Lower leg skin (tissue), 4 donors: ENCODE measurements around the gene POFUT1. TPM values are rescaled to one million over a fixed set of nuclear protein-coding genes. Genes with fewer than 3 reads are reported as not detected.
"Not testable (repeated sequence)": the region's sequence is repeated elsewhere in the genome, so short reads cannot be mapped to it uniquely, and the experiment has no call there.

Experiments
- DNase-seq, 2 donors: peaks; one replicate each; pipeline ENCODE4 v3.0.0-alpha.2; 2019; ENCODE audit warnings: low spot score in 2 of 2
- H3K4me3 ChIP-seq: fragments of 200-600 bp; sonication (generic); 2 replicates; pipeline ENCODE4 v1.5.1; 2017; ENCODE audit warnings: mild to moderate bottlenecking, low read depth; ENCODE audit not compliant: poor library complexity, severe bottlenecking
- POLR2A ChIP-seq, 2 donors: fragments of 450-650 bp; IDR thresholded peaks; one replicate each; pipeline ENCODE4 v1.6.1; 2016 to 2017; ENCODE audit warnings: antibody characterized with exemption in 2 of 2, mild to moderate bottlenecking in 1 of 2, moderate library complexity in 1 of 2
- WGBS, 2 donors: methylation state at CpG; one replicate each; pipeline ENCODE4 v1.1.5; 2018; 5-methylcytosine and 5-hydroxymethylcytosine counted together
- intact Hi-C: fragments of 100-400 bp; cut with DNase I; formaldehyde crosslinking; loops from one replicate; pipeline ENCODE4 v1.15.0; 2023; ENCODE audit warnings: low total_unique reads
- total RNA-seq, 4 donors: library from RNA; depleted of rRNA; stranded (reverse); fragments of >200 nt; gene quantifications; one replicate each; pipeline ENCODE4 v1.1.0, GENCODE V29; 2016
- TF ChIP-seq, protein P1 (sequence below), 3 donors: fragments of 450-650 bp; IDR thresholded peaks; one replicate each; pipeline ENCODE4 v1.5.1; 2016; ENCODE audit warnings: antibody characterized with exemption in 3 of 3, mild to moderate bottlenecking in 3 of 3, moderate library complexity in 2 of 3

Gene POFUT1
- total RNA-seq, 4 donors from 2014 or later, result 15.6 to 29.7 (median 21.6) TPM

DNA sequence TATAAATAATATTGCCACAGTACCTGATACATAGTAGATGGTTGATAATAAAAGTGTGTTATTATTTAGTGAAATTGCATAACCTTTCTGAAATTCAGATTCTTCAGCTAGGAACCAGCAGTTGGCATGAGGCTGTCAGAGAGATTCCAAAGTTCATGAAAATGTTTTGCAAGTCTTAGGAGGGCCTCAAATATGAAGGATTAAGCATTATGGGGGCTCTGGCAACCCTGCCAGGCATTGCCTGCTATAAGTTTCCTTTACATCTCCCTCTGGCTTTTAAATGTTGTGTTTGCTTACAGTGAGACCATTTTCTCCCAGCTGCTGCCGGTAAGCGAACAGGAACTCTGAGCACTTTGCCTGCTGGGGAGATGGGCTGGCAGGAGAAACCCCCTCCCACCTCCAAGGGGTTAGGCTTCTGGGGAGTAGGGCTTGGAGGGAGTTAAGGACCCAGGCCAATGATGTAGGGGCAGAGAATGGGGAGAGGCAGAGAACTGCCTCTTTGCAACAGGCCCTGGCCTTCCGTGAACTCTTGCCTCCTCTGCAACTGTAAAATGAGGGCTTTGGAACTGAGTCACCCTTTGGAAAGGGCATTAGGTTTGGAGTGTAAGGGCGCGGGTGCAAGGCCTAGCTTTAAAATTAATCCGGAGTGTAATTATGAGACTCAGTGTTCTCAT is 36.6 kb downstream of the POFUT1 start:
- no peak for TF ChIP-seq POLR2A (IDR thresholded peaks at IDR 0.05)
- TF ChIP-seq, protein P1, sequence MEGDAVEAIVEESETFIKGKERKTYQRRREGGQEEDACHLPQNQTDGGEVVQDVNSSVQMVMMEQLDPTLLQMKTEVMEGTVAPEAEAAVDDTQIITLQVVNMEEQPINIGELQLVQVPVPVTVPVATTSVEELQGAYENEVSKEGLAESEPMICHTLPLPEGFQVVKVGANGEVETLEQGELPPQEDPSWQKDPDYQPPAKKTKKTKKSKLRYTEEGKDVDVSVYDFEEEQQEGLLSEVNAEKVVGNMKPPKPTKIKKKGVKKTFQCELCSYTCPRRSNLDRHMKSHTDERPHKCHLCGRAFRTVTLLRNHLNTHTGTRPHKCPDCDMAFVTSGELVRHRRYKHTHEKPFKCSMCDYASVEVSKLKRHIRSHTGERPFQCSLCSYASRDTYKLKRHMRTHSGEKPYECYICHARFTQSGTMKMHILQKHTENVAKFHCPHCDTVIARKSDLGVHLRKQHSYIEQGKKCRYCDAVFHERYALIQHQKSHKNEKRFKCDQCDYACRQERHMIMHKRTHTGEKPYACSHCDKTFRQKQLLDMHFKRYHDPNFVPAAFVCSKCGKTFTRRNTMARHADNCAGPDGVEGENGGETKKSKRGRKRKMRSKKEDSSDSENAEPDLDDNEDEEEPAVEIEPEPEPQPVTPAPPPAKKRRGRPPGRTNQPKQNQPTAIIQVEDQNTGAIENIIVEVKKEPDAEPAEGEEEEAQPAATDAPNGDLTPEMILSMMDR (IDR thresholded peaks at IDR 0.05), result no peak
- WGBS, 2 donors, result 84 to 93% methylated on average over 6 of the region's 6 CpGs
- H3K4me3 ChIP-seq, result no peak overlapping the region
- intact Hi-C loops, result no loop called here
- no peak for DNase-seq

DNA sequence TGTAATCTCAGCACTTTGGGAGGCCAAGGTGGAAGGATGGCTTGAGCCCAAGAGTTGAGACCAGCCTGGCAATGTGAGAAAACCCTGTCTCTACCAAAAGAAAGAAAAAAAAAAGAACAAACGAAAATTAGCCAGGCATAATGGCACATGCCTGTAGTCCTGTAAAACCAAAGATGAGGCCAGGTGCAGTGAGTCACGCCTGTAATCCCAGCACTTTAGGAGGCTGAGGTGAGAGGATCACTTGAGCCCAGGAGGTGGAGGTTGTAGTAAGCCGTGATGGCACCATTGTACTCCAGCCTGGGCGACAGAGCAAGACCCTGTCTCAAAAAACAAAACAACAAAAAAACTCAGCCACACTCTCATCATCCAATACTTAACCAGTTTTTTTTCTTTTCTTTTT is 37.3 kb downstream of the POFUT1 start:
- intact Hi-C loops, result no loop called here
- no peak for DNase-seq
- WGBS, 2 donors, result 85 to 86% methylated on average over 4 of the region's 4 CpGs
- H3K4me3 ChIP-seq, result no peak overlapping the region
- TF ChIP-seq POLR2A (IDR thresholded peaks at IDR 0.05), result no peak
- TF ChIP-seq, protein P1 (IDR thresholded peaks at IDR 0.05), result no peak

DNA sequence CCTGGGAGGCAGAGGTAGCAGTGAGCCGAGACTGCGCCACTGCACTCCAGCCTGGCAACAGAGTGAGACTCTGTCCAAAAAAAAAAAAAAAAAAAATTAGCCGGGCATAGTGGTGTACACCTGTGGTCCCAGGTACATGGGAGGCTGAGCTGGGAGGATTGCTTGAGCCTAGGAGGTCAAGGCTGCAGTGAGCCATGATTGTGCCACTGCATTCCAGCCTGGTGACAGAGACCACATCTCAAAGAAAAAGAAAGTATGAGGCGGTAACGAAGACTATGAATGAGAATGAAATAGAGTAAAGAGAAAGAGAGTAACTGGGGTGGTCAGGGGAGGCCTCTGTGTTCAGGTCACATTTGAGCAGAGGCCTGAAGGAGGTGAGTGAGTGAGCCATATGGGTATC is 38.5 kb downstream of the POFUT1 start:
- H3K4me3 ChIP-seq, DNase-seq, intact Hi-C loops: not testable (repeated sequence)
- 92 to 99% methylated on average over 5 of the region's 5 CpGs for WGBS, 2 donors

DNA sequence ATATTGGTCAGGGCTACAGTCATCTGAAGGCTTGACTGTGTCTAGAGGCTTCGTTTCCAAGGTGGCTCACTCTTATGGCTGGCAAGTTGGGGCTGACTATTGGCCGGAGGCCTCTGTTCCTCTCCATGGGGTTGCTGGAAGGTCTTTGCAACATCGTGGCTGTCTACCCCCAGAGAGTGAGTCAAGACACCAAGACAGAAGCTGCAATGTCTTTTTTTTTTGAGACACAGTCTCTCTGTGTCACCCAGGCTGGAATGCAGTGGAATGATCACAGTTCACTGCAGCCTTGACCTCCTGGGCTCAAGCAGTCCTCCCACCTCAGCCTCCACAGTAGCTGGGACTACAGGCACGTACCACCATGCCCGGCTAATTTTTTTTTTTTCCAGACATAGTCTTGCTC is 40.4 kb downstream of the POFUT1 start:
- DNase-seq, result no peak
- WGBS, 2 donors, result 81 to 83% methylated on average over 5 of the region's 5 CpGs
- H3K4me3 ChIP-seq, result no peak overlapping the region
- TF ChIP-seq, protein P1 (IDR thresholded peaks at IDR 0.05), result no peak
- TF ChIP-seq POLR2A (IDR thresholded peaks at IDR 0.05), result no peak
- intact Hi-C loops, result no loop called here

DNA sequence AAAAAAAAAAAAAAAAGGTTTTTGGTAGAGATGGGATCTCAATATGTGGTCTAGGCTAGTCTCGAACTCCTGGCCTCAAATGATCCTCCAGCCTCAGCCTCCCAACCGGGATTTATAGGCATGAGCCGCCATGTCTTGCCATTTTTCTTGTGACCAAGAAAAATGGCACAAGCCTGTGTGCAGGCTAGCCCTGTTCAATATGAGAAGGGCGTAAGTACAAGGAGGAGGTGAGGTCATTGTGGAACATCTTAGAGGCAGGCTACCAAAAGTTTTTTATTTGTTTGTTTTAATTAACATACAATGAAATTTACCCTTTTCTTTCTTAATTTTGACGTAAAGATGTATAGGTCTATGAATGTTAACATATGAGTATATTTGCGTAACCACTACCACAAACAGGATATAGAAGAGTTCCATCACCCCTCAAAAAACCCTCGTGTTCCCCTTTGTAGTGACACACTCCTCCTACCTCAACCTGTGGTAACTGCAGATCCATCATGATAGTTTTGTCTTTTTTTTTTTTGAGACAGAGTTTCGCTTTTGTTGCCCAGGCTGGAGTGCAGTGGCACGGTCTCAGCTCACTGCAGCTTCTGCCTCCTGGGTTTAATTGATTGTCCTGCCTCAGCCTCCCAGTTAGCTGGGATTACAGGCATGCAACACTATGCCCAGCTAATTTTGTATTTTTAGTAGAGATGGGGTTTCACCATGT is 41.5 kb downstream of the POFUT1 start:
- TF ChIP-seq POLR2A (IDR thresholded peaks at IDR 0.05), result no peak
- TF ChIP-seq, protein P1 (IDR thresholded peaks at IDR 0.05), result no peak
- DNase-seq, result no peak
- 84 to 85% methylated on average over 9 of the region's 9 CpGs for WGBS, 2 donors
- H3K4me3 ChIP-seq, result no peak overlapping the region
- intact Hi-C loops, result no loop called here

DNA sequence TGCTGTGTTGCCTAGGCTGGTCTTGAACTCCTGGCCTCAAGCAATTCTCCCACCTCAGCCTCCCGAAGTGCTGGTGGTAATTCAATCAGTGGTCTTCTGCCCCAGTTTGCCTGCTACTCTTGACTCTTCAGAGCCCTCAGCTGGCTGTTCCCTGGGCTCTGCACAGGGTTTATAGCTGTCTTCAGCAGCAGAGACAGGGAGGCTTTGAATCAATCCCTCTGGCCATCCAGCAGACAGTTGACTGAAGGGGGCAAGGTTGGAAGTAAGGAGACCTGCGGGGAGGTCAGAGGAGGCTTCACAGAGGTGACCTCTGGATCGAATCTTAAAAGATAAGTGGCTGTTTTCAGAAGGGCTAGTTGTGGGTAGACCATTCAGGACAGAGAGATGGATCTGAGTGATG is 43.8 kb downstream of the POFUT1 start:
- TF ChIP-seq, protein P1 (IDR thresholded peaks at IDR 0.05), result no peak
- no peak for TF ChIP-seq POLR2A (IDR thresholded peaks at IDR 0.05)
- DNase-seq, result no peak
- WGBS, 2 donors, result 73 to 86% methylated on average over 3 of the region's 3 CpGs
- no peak overlapping the region for H3K4me3 ChIP-seq
- intact Hi-C loops, result no loop called here
